Measurements from ENCODE around the gene TCERG1.

The TCERG1 gene

DNA sequence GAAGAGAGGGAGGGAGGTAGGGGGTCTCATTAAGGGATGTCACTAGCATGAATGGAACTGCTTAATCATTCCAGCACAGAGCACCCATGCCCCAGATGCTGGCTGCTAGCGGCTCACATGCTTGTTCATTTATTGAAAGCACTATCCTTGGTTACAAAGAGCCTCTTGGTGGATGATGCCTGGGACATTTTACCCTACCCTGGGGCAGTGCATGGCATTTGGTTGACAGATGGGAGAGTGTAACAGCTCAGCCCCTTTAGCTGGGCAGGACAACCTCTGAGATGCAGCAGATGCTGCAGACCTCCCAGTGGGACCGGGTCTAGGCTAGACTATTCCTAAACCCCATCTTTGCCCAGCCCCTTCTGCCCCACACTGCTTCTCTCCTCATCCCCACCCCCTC, 46.9 kb upstream of the TCERG1 start:
- TF ChIP-seq USF1 (IDR thresholded peaks at IDR 0.05): no peak
- no peak for TF ChIP-seq ZBTB7A (IDR thresholded peaks at IDR 0.05; ENCODE audit: low read depth)
- TF ChIP-seq, protein P1, sequence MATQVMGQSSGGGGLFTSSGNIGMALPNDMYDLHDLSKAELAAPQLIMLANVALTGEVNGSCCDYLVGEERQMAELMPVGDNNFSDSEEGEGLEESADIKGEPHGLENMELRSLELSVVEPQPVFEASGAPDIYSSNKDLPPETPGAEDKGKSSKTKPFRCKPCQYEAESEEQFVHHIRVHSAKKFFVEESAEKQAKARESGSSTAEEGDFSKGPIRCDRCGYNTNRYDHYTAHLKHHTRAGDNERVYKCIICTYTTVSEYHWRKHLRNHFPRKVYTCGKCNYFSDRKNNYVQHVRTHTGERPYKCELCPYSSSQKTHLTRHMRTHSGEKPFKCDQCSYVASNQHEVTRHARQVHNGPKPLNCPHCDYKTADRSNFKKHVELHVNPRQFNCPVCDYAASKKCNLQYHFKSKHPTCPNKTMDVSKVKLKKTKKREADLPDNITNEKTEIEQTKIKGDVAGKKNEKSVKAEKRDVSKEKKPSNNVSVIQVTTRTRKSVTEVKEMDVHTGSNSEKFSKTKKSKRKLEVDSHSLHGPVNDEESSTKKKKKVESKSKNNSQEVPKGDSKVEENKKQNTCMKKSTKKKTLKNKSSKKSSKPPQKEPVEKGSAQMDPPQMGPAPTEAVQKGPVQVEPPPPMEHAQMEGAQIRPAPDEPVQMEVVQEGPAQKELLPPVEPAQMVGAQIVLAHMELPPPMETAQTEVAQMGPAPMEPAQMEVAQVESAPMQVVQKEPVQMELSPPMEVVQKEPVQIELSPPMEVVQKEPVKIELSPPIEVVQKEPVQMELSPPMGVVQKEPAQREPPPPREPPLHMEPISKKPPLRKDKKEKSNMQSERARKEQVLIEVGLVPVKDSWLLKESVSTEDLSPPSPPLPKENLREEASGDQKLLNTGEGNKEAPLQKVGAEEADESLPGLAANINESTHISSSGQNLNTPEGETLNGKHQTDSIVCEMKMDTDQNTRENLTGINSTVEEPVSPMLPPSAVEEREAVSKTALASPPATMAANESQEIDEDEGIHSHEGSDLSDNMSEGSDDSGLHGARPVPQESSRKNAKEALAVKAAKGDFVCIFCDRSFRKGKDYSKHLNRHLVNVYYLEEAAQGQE (IDR thresholded peaks at IDR 0.05; ENCODE audit: low read depth): no peak
- TF ChIP-seq TCF12 (IDR thresholded peaks at IDR 0.05; ENCODE audit: low read depth): no peak
- TF ChIP-seq CEBPB (IDR thresholded peaks at IDR 0.05): no peak
- no peak for TF ChIP-seq FOXM1 (IDR thresholded peaks at IDR 0.05; ENCODE audit: borderline replicate concordance, low read depth)
- no peak for TF ChIP-seq EP300 (IDR thresholded peaks at IDR 0.05; ENCODE audit: borderline replicate concordance)
- no peak for TF ChIP-seq YY1 (IDR thresholded peaks at IDR 0.05; ENCODE audit: low read depth)
- TF ChIP-seq EGR1 (IDR thresholded peaks at IDR 0.05): no peak
- TF ChIP-seq TEAD4 (IDR thresholded peaks at IDR 0.05): no peak
- TF ChIP-seq, protein P2, sequence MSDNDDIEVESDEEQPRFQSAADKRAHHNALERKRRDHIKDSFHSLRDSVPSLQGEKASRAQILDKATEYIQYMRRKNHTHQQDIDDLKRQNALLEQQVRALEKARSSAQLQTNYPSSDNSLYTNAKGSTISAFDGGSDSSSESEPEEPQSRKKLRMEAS (IDR thresholded peaks at IDR 0.05): no peak
- no peak for TF ChIP-seq TAF1 (IDR thresholded peaks at IDR 0.05; ENCODE audit: low read depth)
- no peak for TF ChIP-seq RAD21 (IDR thresholded peaks at IDR 0.05; ENCODE audit: low read depth)
- no peak for TF ChIP-seq CREB1 (IDR thresholded peaks at IDR 0.05; ENCODE audit: low read depth)
- no peak for TF ChIP-seq NFIC (IDR thresholded peaks at IDR 0.05)

DNA sequence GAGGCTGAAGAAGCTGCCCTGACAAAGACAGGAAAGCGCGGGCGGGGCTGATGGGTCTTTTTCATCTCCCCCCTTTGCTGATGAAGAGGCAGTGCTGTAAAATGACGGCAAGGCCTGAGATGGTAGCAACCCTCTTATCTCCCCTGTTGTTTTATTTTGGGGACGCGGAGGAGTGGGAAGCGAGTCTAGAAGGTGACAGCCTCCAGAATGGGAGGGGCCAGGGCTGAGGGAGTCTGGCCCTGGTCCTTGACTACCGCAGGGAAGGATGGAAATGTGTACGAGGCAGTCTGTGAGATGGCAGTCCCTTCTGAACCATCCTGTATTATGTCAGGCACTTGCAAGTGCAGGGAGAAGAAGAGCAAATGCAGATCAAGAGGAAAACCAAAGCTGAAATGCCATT, 46.1 kb upstream of the TCERG1 start:
- TF ChIP-seq RAD21 (IDR thresholded peaks at IDR 0.05; ENCODE audit: low read depth) (no peak), CREB1 (IDR thresholded peaks at IDR 0.05; ENCODE audit: low read depth) (no peak), FOXM1 (IDR thresholded peaks at IDR 0.05; ENCODE audit: borderline replicate concordance, low read depth) (no peak), CEBPB (IDR thresholded peaks at IDR 0.05) (no peak), TAF1 (IDR thresholded peaks at IDR 0.05; ENCODE audit: low read depth) (no peak), NFIC (IDR thresholded peaks at IDR 0.05) (no peak), EP300 (IDR thresholded peaks at IDR 0.05; ENCODE audit: borderline replicate concordance) (no peak), YY1 (IDR thresholded peaks at IDR 0.05; ENCODE audit: low read depth) (no peak), EGR1 (IDR thresholded peaks at IDR 0.05) (no peak)
- TF ChIP-seq, protein P2 (IDR thresholded peaks at IDR 0.05): no peak
- TF ChIP-seq, protein P1 (IDR thresholded peaks at IDR 0.05; ENCODE audit: low read depth): no peak

DNA sequence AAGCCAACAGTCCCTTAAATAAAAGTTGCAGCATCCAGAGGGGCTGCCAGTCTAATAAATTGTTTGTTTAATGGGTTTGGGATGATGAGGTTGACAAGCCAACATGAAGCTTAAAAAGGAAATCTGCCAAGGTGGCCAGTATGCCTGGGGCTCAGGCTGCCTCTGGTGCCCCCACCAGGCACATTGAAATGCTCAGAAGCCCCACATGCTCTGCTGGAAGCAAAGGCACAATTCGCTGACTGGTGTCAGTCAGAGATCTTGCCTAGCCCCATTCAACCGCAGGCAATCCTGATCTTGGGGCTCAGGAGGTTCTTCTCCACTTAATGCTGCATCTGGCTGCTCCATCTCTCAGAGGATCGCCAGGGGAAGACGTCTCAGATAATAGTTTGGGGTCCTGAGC, 44.2 kb upstream of the TCERG1 start:
- TF ChIP-seq RAD21 (IDR thresholded peaks at IDR 0.05; ENCODE audit: low read depth) (no peak), NFIC (IDR thresholded peaks at IDR 0.05) (no peak), EP300 (IDR thresholded peaks at IDR 0.05; ENCODE audit: borderline replicate concordance) (no peak), TAF1 (IDR thresholded peaks at IDR 0.05; ENCODE audit: low read depth) (no peak), CEBPB (IDR thresholded peaks at IDR 0.05) (no peak), EGR1 (IDR thresholded peaks at IDR 0.05) (no peak)
- TF ChIP-seq, protein P2 (IDR thresholded peaks at IDR 0.05): no peak

DNA sequence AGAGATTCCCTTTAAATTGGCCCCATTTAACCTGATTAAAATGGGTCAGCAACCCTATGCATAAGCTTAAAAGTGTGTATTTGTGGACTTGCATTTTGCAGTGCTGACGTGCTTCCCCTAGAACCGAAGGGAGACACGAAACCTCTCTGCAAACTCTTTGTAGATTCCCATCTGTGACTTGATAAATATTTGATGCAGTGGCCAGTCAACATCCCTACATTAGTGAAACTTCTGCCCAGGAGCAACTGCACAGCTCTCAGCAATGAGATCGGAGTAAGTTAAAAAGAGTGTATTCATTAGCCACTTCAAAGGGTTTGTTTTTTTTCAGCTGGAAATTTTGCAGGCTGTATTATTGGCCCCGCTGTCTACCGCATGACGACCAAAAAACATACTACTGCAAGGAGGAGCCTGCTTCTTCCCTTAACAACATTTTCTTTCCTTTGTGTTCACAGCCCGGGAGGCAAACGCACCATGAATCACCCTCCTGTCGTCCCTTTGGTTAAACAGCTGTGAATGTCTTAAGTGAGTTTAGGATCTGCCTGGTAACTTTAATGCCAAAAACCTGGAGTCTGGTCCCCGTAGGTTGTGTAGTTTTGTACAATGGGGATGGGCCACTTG, 38.0 kb upstream of the TCERG1 start:
- TF ChIP-seq USF1 (IDR thresholded peaks at IDR 0.05): no peak
- TF ChIP-seq NFIC (IDR thresholded peaks at IDR 0.05): no peak
- TF ChIP-seq ZBTB7A (IDR thresholded peaks at IDR 0.05; ENCODE audit: low read depth): no peak
- no peak for TF ChIP-seq TEAD4 (IDR thresholded peaks at IDR 0.05)

DNA sequence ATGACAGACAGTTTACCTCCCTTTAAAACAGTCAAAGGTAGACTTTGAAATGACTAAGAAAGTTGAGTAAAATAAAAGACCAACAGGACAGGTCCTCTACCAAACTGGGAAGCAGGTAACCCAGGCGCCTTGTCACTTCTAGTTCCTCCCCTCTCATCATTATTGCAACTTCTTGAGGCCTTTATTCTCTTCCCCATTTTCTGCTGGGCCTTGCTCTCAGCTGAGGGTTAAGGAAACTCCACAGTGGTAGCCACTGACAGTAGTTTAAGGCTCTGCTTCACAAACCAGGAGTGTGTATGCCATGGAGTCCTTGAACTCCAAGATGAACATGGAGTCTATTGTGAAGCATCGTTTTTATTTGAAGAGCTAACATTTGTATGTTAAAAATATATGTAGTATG, 36.9 kb upstream of the TCERG1 start:
- TF ChIP-seq RAD21 (IDR thresholded peaks at IDR 0.05; ENCODE audit: low read depth) (no peak), EP300 (IDR thresholded peaks at IDR 0.05; ENCODE audit: borderline replicate concordance) (no peak), NFIC (IDR thresholded peaks at IDR 0.05) (no peak), ZBTB7A (IDR thresholded peaks at IDR 0.05; ENCODE audit: low read depth) (no peak), TEAD4 (IDR thresholded peaks at IDR 0.05) (no peak), USF1 (IDR thresholded peaks at IDR 0.05) (no peak), CREB1 (IDR thresholded peaks at IDR 0.05; ENCODE audit: low read depth) (no peak), EGR1 (IDR thresholded peaks at IDR 0.05) (no peak), FOXM1 (IDR thresholded peaks at IDR 0.05; ENCODE audit: borderline replicate concordance, low read depth) (no peak), TAF1 (IDR thresholded peaks at IDR 0.05; ENCODE audit: low read depth) (no peak)
- TF ChIP-seq, protein P2 (IDR thresholded peaks at IDR 0.05): no peak

All from Ishikawa (cell line).